GM18867 (cell line): ENCODE measurements around the gene PCMT1.
"Not testable (repeated sequence)": the region's sequence is repeated elsewhere in the genome, so short reads cannot be mapped to it uniquely, and the experiment has no call there.

Source experiments
- ATAC-seq: cut with Tn5 transposase; IDR thresholded peaks from one replicate; pipeline ENCODE4 v1.9.1; 2021; ENCODE audit warnings: mild to moderate bottlenecking, moderate library complexity; ENCODE audit not compliant: unreplicated experiment

The PCMT1 gene

DNA sequence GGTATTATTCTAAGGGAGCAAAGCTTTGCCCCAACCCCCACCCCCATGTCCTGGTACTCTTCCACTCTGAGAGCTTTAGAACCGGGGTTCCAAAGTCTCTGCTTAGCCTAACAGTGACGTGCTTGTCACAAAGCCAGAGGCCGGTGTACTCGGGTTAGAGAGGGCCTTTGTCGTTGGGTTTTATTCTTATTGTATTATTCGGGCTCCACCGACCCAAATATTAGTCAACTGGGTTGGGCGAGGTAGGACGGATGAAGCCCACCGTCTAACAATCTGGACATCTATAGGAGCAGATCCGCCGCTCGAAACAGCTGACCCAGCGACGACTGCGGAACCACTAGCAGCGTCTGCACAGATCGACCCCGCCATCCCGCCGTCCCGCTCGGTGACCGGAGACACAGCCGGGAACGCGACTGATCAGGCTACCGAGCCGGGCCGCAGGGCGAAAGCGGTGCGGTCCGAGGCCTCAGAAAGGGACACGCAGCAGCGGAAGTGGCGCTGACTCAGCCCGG lies 403 bp upstream of the PCMT1 start:
- not testable (repeated sequence) for ATAC-seq

DNA sequence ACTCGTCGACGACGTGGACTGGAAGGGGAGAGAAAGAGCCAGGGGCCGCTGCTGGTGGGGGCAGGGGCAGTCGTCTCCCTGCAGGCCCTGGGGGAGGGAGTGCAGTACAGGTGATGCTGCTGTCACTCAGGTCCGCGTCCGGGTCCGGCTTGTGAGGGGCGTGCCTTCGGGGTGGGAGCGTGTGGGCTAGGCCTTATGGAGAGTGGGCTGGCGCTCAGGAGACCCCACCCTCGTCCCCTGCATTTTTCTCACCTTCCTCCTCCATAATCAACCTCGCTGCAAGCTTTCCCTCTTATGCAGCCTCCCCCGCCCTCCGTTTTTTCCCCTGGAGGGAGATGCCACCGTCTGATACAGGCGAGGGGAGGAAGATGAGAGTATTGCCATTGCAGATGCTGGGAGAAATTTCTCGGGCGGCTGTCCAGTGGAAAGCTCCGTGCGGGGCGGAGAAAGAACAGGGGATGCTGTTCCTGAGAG lies 632 bp downstream of the PCMT1 start:
- ATAC-seq = peak; percentile 38

GRCh38 chr6:149751239-149751638 lies 1.7 kb downstream of the PCMT1 start:
- no peak for ATAC-seq

GRCh38 chr6:149751920-149752319 lies 2.4 kb downstream of the PCMT1 start:
- ATAC-seq = not testable (repeated sequence)

GRCh38 chr6:149752600-149753373 lies 3.2 kb downstream of the PCMT1 start:
- no peak for ATAC-seq

GRCh38 chr6:149753374-149753637 lies 3.8 kb downstream of the PCMT1 start:
- not testable (repeated sequence) for ATAC-seq

DNA sequence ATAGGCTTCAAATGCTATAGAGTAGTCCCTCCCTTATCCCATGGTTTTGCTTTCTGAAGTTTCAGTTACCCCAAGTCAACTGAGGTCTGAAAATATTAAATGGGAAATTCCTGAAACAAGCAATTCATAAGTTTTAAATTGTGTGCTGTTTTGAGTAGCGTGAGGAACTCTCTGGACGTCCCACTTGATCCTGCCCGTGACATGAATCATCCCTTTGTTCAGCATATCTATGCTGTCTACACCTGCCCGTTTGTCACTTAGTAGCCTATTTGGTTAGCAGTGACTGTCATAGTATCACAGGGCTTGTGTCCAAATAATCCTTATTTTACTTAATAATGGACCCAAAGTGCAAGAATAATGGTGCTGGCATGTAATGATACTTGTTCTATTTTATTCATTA lies 5.0 kb downstream of the PCMT1 start:
- no peak for ATAC-seq

DNA sequence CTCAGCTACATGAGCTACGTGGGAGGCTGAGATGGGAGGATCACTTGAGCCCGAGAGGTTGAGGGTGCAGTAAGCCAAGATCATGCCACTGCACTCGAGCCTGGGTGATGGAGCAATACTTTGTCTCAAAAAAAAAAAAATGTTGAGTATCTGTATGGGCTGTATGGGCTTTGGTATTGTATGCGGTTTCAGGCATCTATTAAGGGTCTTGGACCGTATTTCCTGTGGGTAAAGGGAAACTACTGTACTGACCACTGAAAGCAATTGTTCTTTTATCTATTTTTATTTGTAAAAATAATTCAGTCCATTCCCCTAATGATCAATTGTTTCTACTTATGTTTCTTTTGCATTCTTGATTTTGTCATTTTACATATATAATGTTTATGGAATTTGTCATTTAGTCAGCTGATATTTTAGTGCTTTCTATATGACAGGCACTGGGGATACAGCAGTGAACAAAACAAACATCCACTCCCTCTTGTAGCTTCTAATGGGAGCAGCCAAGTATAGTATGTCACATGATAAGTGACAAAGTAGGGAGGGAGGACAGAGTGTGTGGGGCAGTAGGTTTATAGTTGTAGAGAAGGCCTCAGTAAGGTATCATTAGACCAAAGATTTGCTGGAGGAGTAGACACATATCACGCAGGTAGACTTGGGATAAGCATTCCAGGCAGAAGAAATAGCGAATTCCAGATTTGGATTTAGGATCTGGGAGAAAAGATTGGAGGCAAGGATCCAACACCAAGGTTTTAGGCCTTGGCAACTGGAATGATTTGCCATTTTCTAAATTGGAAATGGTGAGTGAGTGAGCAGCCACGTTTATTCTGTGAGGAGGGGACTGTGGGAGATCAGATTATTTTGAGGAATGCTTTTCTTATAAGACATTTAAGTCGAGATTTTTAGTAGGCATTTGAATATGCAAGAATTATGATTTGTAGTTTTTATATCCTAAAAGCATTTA lies 6.0 kb downstream of the PCMT1 start:
- ATAC-seq = peak; percentile 52

DNA sequence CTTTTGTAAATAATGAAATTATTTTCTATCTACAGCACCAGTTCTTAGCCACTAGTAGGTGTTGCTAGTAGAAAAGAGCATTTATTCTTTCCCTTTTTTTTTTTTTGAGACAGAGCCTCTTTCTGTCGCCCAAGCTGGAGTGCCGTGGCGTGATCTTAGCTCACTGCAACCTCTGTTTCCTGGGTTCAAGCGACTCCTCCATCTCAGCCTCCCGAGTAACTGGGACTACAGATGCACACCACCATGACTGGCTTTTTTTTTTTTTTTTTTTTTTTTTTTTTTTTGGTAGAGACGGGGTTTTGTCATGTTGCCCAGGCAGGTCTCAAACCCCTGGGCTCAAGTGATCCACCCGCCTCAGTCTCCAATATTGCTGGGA lies 6.7 kb downstream of the PCMT1 start:
- no peak for ATAC-seq

DNA sequence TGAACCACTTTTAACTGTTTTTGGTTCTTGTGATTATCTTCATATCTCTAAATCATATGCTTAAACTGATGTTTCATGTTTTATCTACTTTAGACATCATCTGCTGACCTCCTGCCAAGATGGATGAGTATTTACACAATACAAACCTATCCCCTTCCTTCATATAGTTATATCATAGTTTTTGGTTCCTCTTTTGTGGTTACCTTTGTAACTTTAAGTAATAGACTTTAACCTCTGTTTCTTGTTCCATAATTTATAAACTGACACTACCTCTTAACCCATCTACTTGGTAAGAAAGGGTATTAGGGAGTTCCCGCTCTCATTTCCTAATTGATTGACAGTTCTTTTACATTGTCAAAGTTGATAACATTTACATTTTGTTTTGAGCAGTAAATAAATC lies 11.9 kb downstream of the PCMT1 start:
- peak; percentile 95 for ATAC-seq

DNA sequence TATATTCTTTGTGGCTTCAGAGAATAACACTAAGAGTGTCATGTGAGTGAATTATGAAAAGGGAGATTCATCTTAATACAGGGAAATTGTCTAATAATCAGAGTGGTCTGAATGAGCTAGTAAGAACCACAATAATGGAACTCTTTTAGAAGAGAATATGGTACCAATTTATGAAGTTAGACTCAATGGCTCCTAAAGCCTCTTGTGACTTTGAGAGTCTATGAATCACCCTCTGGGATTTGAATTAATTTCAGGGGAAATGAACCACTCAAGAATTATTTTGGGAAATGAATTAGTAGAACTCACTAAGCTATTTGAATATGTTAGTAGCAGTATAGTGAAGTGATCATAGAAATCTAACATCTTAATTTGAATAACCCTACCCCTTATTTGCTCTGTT lies 14.3 kb downstream of the PCMT1 start:
- no peak for ATAC-seq

GRCh38 chr6:149766156-149766769 lies 16.7 kb downstream of the PCMT1 start:
- no peak for ATAC-seq

DNA sequence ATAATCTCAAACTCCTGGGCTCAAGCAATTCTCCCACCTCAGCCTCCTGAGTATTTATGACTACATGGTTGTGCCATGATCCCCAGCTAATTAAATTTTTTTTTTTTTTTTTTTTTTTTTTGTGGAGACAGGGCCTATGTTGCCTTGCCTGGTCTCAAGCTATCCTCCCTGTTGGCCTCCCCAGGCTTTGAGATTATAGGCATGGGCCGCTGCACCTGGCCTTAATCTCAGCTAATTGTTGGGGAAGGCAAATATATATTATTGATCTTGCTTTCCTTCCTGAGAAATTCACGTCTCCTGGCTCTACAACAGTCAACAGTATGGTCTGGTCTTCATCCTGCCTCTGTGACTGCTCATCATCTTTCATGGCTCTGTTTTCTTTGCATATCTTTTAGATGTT lies 20.1 kb downstream of the PCMT1 start:
- no peak for ATAC-seq

DNA sequence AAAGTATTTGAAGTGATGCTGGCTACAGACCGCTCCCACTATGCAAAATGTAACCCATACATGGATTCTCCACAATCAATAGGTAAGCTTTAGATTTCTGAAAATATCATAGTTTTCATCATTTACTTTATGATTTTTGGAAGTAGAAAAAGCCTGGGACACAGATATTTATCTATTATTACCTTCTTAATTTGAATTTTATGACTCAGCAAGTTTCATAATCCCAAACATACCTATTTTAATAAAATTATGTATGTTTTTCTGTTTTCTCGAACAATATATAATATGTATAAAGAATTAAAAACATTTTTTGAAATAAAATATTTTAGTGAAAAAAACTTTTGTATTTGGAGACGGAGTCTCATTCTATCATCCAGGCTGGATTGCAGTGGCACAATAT lies 21.6 kb downstream of the PCMT1 start:
- ATAC-seq = no peak

- ATAC-seq = no peak
These were observed 22.4 kb downstream of the PCMT1 start for GRCh38 chr6:149771925-149772324.

GRCh38 chr6:149777624-149778023 lies 28.1 kb downstream of the PCMT1 start:
- ATAC-seq = no peak

GRCh38 chr6:149779644-149779963 lies 30.1 kb downstream of the PCMT1 start:
- ATAC-seq = no peak

- ATAC-seq = no peak
These were observed 32.2 kb downstream of the PCMT1 start for GRCh38 chr6:149781715-149782114.

GRCh38 chr6:149782337-149782736 lies 32.8 kb downstream of the PCMT1 start:
- ATAC-seq = no peak

DNA sequence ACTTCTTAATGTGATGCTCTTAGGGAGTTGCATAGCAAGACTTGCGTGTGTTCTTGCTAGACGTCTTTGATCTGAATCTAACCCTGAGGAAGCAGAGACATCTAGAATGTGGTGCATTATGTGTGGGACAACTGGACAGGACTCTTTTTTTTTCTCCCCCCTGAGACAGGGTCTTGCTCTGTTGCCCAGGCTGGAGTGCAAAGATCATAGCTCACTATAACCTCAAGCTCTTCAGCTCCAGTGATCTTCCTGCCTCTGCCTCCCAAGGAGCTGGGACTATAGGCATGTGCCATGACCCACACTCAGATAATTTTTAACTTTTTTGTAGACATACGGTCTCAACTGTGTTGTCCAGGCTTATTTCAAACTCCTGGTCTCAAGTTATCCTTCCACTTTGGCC lies 34.0 kb downstream of the PCMT1 start:
- ATAC-seq = no peak

DNA sequence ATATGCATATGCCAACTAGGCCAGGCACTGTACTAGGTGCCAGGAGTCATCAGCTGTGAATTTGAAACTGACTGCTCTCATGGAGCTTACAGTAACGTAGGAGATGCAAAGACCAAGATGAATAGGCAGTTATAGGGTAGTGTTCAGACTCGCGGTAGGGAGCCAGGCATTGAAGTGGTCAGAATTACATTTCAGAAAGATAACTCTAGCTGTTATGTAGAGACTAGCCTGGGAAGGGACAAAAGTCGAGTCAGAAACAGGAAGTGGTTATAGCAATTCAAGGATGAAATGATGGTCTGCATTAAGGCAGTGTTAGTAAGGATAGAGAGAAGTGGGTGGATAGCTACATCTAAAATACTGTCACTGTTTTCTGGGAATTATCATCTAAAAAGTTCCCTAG lies 56.6 kb downstream of the PCMT1 start:
- ATAC-seq = no peak

GRCh38 chr6:149809798-149810197 lies 60.3 kb downstream of the PCMT1 start:
- ATAC-seq = no peak
